ENCODE data around the gene CITED2. TPM values are rescaled to one million over a fixed set of nuclear protein-coding genes. Genes with fewer than 3 reads are reported as not detected.

CITED2 gene
- polyA plus RNA-seq, 3 donors: 22.9 to 71.6 (median 43.9) TPM

- Histone ChIP-seq H3K27me3 (ENCODE audit: control insufficient read depth in 2 of 2, insufficient read depth in 2 of 2, low read length in 2 of 2) (no peaks in the 10 kb centered on the region), H3K4me3 (replicated peaks in 1 of 3; ENCODE audit: low read depth in 2 of 3, low read length in 3 of 3) (no peak overlapping the region), H3K9me3 (replicated peaks in 1 of 2; ENCODE audit: control insufficient read depth in 1 of 2, insufficient read depth in 1 of 2, low read length in 2 of 2) (peaks cover 0 to 4% of the 10 kb centered on the region in 2 donors), H4K20me1 (ENCODE audit: insufficient read depth, low read length) (no peaks in the 10 kb centered on the region), H3K79me2 (ENCODE audit: insufficient read depth, low read length) (no peaks in the 10 kb centered on the region), H3K4me2 (replicated peaks; ENCODE audit: extremely low read depth, low read length, poor library complexity, severe bottlenecking) (no peak overlapping the region), H3K36me3 (replicated peaks in 1 of 2; ENCODE audit: control insufficient read depth in 1 of 2, insufficient read depth in 2 of 2, low read length in 2 of 2) (no peaks in the 10 kb centered on the region), H3K4me1 (ENCODE audit: control insufficient read depth in 1 of 2, insufficient read depth in 2 of 2, low read length in 2 of 2) (peaks cover 11 to 29% of the 10 kb centered on the region in 2 donors), H3K27ac (ENCODE audit: low read depth in 1 of 2, low read length in 2 of 2) (no peak overlapping the region), H3K9ac (ENCODE audit: insufficient read depth, low read length, poor library complexity, severe bottlenecking) (no peak overlapping the region), H2AFZ (ENCODE audit: insufficient read depth, low read depth, low read length, poor library complexity, severe bottlenecking) (peak overlapping the region; percentile 6)
- 92% methylated on average over 3 of the region's 4 CpGs for WGBS (ENCODE audit: insufficient coverage)
- Mint-ChIP-seq H3K4me1 (peaks cover 31% of the 10 kb centered on the region), H3K4me3 (no peak overlapping the region), H3K27ac (no peak overlapping the region), H3K36me3 (peaks cover 0 to 3% of the 10 kb centered on the region in 2 donors), H3K27me3 (ENCODE audit: low read depth in 3 of 3) (peaks cover 0 to 2% (median 0%) of the 10 kb centered on the region in 3 donors), H3K9me3 (peaks cover 0 to 15% (median 5%) of the 10 kb centered on the region in 7 donors)
- no peak for TF ChIP-seq CTCF (IDR thresholded peaks at IDR 0.05)
- intact Hi-C loops (cut with micrococcal nuclease): no loop called here
- no peak for DNase-seq
Measured at GRCh38 chr6:139344186-139344963, 30.1 kb downstream of the CITED2 start.

- H3K36me3 ChIP-seq (replicated peaks in 1 of 2; ENCODE audit: control insufficient read depth in 1 of 2, insufficient read depth in 2 of 2, low read length in 2 of 2): no peaks in the 10 kb centered on the region
- peaks cover 23 to 41% of the 10 kb centered on the region in 2 donors for H3K4me1 ChIP-seq (ENCODE audit: control insufficient read depth in 1 of 2, insufficient read depth in 2 of 2, low read length in 2 of 2)
- Mint-ChIP-seq H3K4me3 (no peak overlapping the region), H3K9me3 (peaks cover 0 to 15% (median 5%) of the 10 kb centered on the region in 7 donors), H3K27ac (peak overlapping the region in 5 of 7 donors; percentile 7 to 76 (median 29)), H3K27me3 (ENCODE audit: low read depth in 3 of 3) (peaks cover 0 to 2% (median 0%) of the 10 kb centered on the region in 3 donors), H3K36me3 (peaks cover 3% of the 10 kb centered on the region in 2 donors), H3K4me1 (peaks cover 42% of the 10 kb centered on the region)
- intact Hi-C loops (cut with micrococcal nuclease): no loop called here
- H3K9ac ChIP-seq (ENCODE audit: insufficient read depth, low read length, poor library complexity, severe bottlenecking): no peak overlapping the region
- H3K4me2 ChIP-seq (replicated peaks; ENCODE audit: extremely low read depth, low read length, poor library complexity, severe bottlenecking): no peak overlapping the region
- peaks cover 0 to 4% of the 10 kb centered on the region in 2 donors for H3K9me3 ChIP-seq (replicated peaks in 1 of 2; ENCODE audit: control insufficient read depth in 1 of 2, insufficient read depth in 1 of 2, low read length in 2 of 2)
- H3K27me3 ChIP-seq (ENCODE audit: control insufficient read depth in 2 of 2, insufficient read depth in 2 of 2, low read length in 2 of 2): no peaks in the 10 kb centered on the region
- peak in 1 of 3 donors; percentile 66 for DNase-seq
- no peak overlapping the region for H3K4me3 ChIP-seq (replicated peaks in 1 of 3; ENCODE audit: low read depth in 2 of 3, low read length in 3 of 3)
- 0% methylated on average over 1 of the region's 2 CpGs for WGBS (ENCODE audit: insufficient coverage)
- no peaks in the 10 kb centered on the region for H4K20me1 ChIP-seq (ENCODE audit: insufficient read depth, low read length)
- TF ChIP-seq CTCF (IDR thresholded peaks at IDR 0.05): no peak
- H3K79me2 ChIP-seq (ENCODE audit: insufficient read depth, low read length): no peaks in the 10 kb centered on the region
- peak overlapping the region in 1 of 2 donors; percentile 50 for H3K27ac ChIP-seq (ENCODE audit: low read depth in 1 of 2, low read length in 2 of 2)
- H2AFZ ChIP-seq (ENCODE audit: insufficient read depth, low read depth, low read length, poor library complexity, severe bottlenecking): peak overlapping the region; percentile 52
Measured at GRCh38 chr6:139343052-139343750, 31.2 kb downstream of the CITED2 start.
